Peyer's patch (tissue), 4 donors: Measurements from ENCODE around the gene FOXF2.

Source experiments
- POLR2A ChIP-seq, 2 donors: fragments of 450-650 bp; IDR thresholded peaks; one replicate each; pipeline ENCODE4 v1.5.1; 2017; ENCODE audit warnings: antibody characterized with exemption in 2 of 2, mild to moderate bottlenecking in 2 of 2, moderate library complexity in 2 of 2
- TF ChIP-seq, protein P1 (sequence below), 6 experiments: fragments of 450-650 bp in 4 of 6; fragments of 200-600 bp in 2 of 6; sonication (generic) in 1 of 6; IDR thresholded peaks; one replicate each; pipeline ENCODE4 v1.5.1; 2017 to 2019; ENCODE audit warnings: antibody characterized with exemption in 6 of 6, mild to moderate bottlenecking in 3 of 6, moderate library complexity in 1 of 6

GRCh38 chr6:1390946-1391799 is 1.8 kb downstream of the FOXF2 start:
- TF ChIP-seq, protein P1, sequence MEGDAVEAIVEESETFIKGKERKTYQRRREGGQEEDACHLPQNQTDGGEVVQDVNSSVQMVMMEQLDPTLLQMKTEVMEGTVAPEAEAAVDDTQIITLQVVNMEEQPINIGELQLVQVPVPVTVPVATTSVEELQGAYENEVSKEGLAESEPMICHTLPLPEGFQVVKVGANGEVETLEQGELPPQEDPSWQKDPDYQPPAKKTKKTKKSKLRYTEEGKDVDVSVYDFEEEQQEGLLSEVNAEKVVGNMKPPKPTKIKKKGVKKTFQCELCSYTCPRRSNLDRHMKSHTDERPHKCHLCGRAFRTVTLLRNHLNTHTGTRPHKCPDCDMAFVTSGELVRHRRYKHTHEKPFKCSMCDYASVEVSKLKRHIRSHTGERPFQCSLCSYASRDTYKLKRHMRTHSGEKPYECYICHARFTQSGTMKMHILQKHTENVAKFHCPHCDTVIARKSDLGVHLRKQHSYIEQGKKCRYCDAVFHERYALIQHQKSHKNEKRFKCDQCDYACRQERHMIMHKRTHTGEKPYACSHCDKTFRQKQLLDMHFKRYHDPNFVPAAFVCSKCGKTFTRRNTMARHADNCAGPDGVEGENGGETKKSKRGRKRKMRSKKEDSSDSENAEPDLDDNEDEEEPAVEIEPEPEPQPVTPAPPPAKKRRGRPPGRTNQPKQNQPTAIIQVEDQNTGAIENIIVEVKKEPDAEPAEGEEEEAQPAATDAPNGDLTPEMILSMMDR (IDR thresholded peaks at IDR 0.05) = no peak
- TF ChIP-seq POLR2A (IDR thresholded peaks at IDR 0.05) = no peak
